ENCODE results near the gene ZXDB. TPM values are rescaled to one million over a fixed set of nuclear protein-coding genes. Genes with fewer than 3 reads are reported as not detected.

The ZXDB gene
- total RNA-seq, 1 experiment from 2014 or later = 11.9 TPM

- H4K5ac ChIP-seq (ENCODE audit: insufficient read length, low read depth, low read length) = no peak overlapping the region
- TF ChIP-seq CTCF (conservative IDR thresholded peaks at IDR 0.05) = no peak
- H2BK12ac ChIP-seq (ENCODE audit: insufficient read length, low read depth, low read length) = no peak overlapping the region
- H4K8ac ChIP-seq (replicated peaks; ENCODE audit: insufficient read length, low read depth, low read length) = no peak overlapping the region
- no peak overlapping the region for H3K4me3 Mint-ChIP-seq
- no peaks in the 10 kb centered on the region for H3K79me2 ChIP-seq (ENCODE audit: insufficient read depth, low read length)
- H3K18ac ChIP-seq (ENCODE audit: insufficient read length, low read depth, low read length) = no peak overlapping the region
- no peak overlapping the region for H2BK5ac ChIP-seq (ENCODE audit: insufficient read length, low read length)
- no peak overlapping the region for H3K27ac Mint-ChIP-seq
- no CpG with 5 or more reads among the region's 4 CpGs for WGBS (ENCODE audit: extremely low coverage, insufficient read length, low lambda C conversion rate)
- no peaks in the 10 kb centered on the region for H3K9me3 ChIP-seq (ENCODE audit: control insufficient read depth, low read depth, low read length)
- H3K36me3 Mint-ChIP-seq (ENCODE audit: insufficient read depth in 1 of 3, low read depth in 3 of 3) = peaks cover 13 to 40% (median 23%) of the 10 kb centered on the region in 3 experiments
- H3K4me2 ChIP-seq (ENCODE audit: insufficient read depth, insufficient read length, low read length) = no peak overlapping the region
- H3K9me3 Mint-ChIP-seq = peaks cover 80 to 91% of the 10 kb centered on the region in 2 experiments
- no peak overlapping the region for H3K9ac ChIP-seq (ENCODE audit: extremely low read depth, insufficient read length, low read length)
- H3K27me3 ChIP-seq (ENCODE audit: insufficient read depth, low read length) = no peaks in the 10 kb centered on the region
- no peak overlapping the region for H2AFZ ChIP-seq (ENCODE audit: low read length)
- DNase-seq = no peak
- no peak overlapping the region for H2BK15ac ChIP-seq (ENCODE audit: low read depth, low read length)
- H4K91ac ChIP-seq (ENCODE audit: insufficient read length, low read depth, low read length) = no peak overlapping the region
- H3K79me1 ChIP-seq (ENCODE audit: insufficient read depth, low read depth, low read length, poor library complexity, severe bottlenecking) = no peaks in the 10 kb centered on the region
- H3K4me1 Mint-ChIP-seq = no peaks in the 10 kb centered on the region; a peak in 1 of 4 replicates
- H2BK120ac ChIP-seq (ENCODE audit: low read depth, low read length, poor library complexity, severe bottlenecking) = no peak overlapping the region
- H3K27ac ChIP-seq (ENCODE audit: insufficient read length, low read depth, low read length) = no peak overlapping the region
- H3K4ac ChIP-seq (ENCODE audit: low read depth, low read length) = no peak overlapping the region
- no peak overlapping the region for H3K14ac ChIP-seq (ENCODE audit: insufficient read depth, low read length)
- no peaks in the 10 kb centered on the region for H3K4me1 ChIP-seq (ENCODE audit: insufficient read depth, low read length)
- no peaks in the 10 kb centered on the region for H4K20me1 ChIP-seq (ENCODE audit: control insufficient read depth, insufficient read depth, insufficient read length)
- no peaks in the 10 kb centered on the region for H3K27me3 Mint-ChIP-seq (ENCODE audit: low read depth)
- no peak overlapping the region for H2BK20ac ChIP-seq (ENCODE audit: low read depth, low read length, poor library complexity, severe bottlenecking)
- H3K23me2 ChIP-seq (ENCODE audit: insufficient read length, low read depth, low read length, poor library complexity, severe bottlenecking) = no peaks in the 10 kb centered on the region
- no peak overlapping the region for H3K56ac ChIP-seq (ENCODE audit: insufficient read length, low read depth, low read length)
- no peak overlapping the region for H3T11ph ChIP-seq (ENCODE audit: low read length)
- no peak overlapping the region for H2AK5ac ChIP-seq (ENCODE audit: insufficient read length, low read length)
- H3K23ac ChIP-seq (ENCODE audit: insufficient read length, low read depth, low read length) = no peak overlapping the region
These were observed 48.8 kb downstream of the ZXDB start for GRCh38 chrX:57640674-57641016.

Measured in H9 (cell line).